ENCODE results near the gene LRP2BP.
"Not testable (repeated sequence)": the region's sequence is repeated elsewhere in the genome, so short reads cannot be mapped to it uniquely, and the experiment has no call there.

Gene LRP2BP

GRCh38 chr4:185322803-185323202 is 72.9 kb downstream of the LRP2BP start:
- no peak for DNase-seq

- DNase-seq: no peak
These were observed 77.0 kb downstream of the LRP2BP start for GRCh38 chr4:185318679-185319078.

GRCh38 chr4:185317880-185318279 is 77.8 kb downstream of the LRP2BP start:
- DNase-seq: no peak

GRCh38 chr4:185317462-185317861 is 78.3 kb downstream of the LRP2BP start:
- DNase-seq: not testable (repeated sequence)
